ENCODE results near the gene MEGF11.

MEGF11 gene

DNA sequence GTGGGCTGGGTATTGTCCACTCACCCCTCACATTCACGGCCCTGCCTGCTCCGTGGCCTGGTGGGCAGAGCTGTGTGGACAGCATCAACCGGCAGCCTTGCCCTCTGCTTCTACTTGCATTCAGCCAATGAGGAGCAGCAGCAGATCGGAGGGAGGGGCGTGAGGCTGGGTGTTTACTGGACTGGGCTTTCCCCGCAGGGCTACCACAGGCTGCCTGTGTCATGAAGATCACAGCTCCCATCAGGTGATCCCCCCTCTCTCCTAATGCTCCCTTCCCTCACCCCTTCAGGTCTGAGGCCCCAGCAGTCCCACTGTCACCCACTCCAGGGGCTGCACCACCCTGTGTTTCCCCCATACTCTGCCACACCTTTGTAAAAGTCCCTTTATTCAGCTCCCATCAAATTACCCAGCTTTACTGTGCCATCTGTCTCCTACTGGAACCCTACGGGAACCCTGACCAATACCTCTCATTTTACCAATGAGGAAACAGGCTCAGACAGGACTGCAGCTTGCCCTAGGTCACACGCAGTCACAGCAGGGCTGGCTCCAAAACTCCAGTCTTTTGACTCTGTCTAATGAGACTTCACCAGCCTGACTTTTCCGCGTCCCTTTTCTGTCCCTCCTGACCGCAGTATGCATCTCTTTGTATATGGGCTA, 81.1 kb downstream of the MEGF11 start:
- Histone ChIP-seq H3K9me3 (no peaks in the 10 kb centered on the region), H3K4me3 (no peak overlapping the region), H3K27me3 (ENCODE audit: low read depth) (peaks cover 74% of the 10 kb centered on the region), H3K4me1 (no peaks in the 10 kb centered on the region), H3K36me3 (replicated peaks) (no peaks in the 10 kb centered on the region)
- in situ Hi-C loops (cut with MboI; ENCODE audit: low sequenced_read_pairs) = no loop called here
- DNase-seq (ENCODE audit: low spot score in 2 of 2) = no peak

- in situ Hi-C loops (cut with MboI; ENCODE audit: low sequenced_read_pairs) = no loop called here
- H3K4me1 ChIP-seq = no peaks in the 10 kb centered on the region
- no peak for DNase-seq (ENCODE audit: low spot score in 2 of 2)
- peaks cover 70% of the 10 kb centered on the region for H3K27me3 ChIP-seq (ENCODE audit: low read depth)
- no peak overlapping the region for H3K4me3 ChIP-seq
- no peaks in the 10 kb centered on the region for H3K9me3 ChIP-seq
- no peaks in the 10 kb centered on the region for H3K36me3 ChIP-seq (replicated peaks)
Observed at GRCh38 chr15:66171841-66172240, 81.7 kb downstream of the MEGF11 start.

GRCh38 chr15:66170716-66171115, 82.8 kb downstream of the MEGF11 start:
- no peak for DNase-seq (ENCODE audit: low spot score in 2 of 2)
- H3K4me3 ChIP-seq = no peak overlapping the region
- in situ Hi-C loops (cut with MboI; ENCODE audit: low sequenced_read_pairs) = no loop called here
- H3K36me3 ChIP-seq (replicated peaks) = no peaks in the 10 kb centered on the region
- peaks cover 65% of the 10 kb centered on the region for H3K27me3 ChIP-seq (ENCODE audit: low read depth)
- H3K9me3 ChIP-seq = no peaks in the 10 kb centered on the region
- H3K4me1 ChIP-seq = no peaks in the 10 kb centered on the region

DNA sequence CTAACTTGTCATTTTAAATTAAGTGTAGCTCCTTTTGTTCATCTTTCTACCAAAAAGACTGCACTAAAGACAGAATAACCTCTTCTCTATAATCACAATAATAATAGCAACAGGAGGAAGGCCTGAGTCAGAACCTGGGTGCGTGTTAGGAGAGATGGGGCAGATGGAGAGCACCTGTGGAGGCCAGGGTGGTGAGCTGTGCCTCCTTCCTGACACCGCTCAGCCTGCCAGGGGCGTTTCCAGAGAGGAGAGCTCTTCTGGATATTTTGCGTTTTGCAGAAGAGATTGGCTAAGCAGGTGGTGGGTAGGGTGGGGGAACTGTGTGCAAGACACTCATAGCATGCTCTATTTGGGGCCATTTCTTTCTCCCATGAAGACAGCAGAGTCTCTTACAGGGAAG, 83.5 kb downstream of the MEGF11 start:
- DNase-seq (ENCODE audit: low spot score in 2 of 2) = no peak
- Histone ChIP-seq H3K4me3 (no peak overlapping the region), H3K27me3 (ENCODE audit: low read depth) (peaks cover 63% of the 10 kb centered on the region), H3K9me3 (no peaks in the 10 kb centered on the region), H3K36me3 (replicated peaks) (no peaks in the 10 kb centered on the region), H3K4me1 (no peaks in the 10 kb centered on the region)
- in situ Hi-C loops (cut with MboI; ENCODE audit: low sequenced_read_pairs) = no loop called here

DNA sequence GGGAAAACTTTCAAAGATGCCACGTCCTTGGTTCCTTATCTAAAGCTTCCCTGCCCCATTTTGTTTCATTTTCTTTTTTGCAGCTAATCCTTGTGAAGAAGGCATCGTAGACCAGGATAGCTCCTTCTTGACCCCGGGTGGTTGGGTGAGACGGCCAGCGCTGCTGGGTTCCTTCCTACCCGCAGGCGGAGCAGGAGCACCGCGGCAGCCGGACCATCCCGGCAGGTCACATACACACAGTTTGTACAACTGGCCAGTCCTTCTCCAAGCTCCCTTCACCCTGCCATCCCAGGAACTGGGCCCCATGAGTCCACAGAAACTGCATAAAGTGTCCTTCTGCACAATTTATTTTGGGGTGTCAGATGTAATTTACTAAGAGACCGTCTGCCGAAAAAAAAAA, 83.9 kb downstream of the MEGF11 start:
- H3K27me3 ChIP-seq (ENCODE audit: low read depth) = peaks cover 62% of the 10 kb centered on the region
- no peaks in the 10 kb centered on the region for H3K4me1 ChIP-seq
- no peak for DNase-seq (ENCODE audit: low spot score in 2 of 2)
- no peaks in the 10 kb centered on the region for H3K36me3 ChIP-seq (replicated peaks)
- no peaks in the 10 kb centered on the region for H3K9me3 ChIP-seq
- in situ Hi-C loops (cut with MboI; ENCODE audit: low sequenced_read_pairs) = no loop called here
- no peak overlapping the region for H3K4me3 ChIP-seq

DNA sequence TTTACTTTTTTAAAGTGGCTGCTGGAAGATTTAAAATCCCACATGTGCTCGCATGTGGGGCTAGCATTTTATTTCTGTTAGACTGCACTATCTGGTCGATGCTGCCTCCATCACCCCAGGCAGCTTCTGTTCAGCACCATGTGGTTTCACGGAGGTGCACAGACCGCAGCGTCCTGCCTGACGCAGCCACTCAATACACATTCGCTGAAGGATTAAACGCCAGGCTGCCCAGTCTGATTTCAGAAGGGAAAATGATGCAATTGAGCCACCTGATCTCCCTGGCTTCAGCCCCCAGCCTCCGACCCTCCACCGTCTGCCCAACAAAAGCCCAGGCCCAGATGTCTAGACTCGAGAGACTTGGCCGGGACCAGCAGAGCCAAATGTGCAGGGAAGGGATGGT, 84.5 kb downstream of the MEGF11 start:
- Histone ChIP-seq H3K4me1 (no peaks in the 10 kb centered on the region), H3K27me3 (ENCODE audit: low read depth) (peaks cover 60% of the 10 kb centered on the region), H3K9me3 (no peaks in the 10 kb centered on the region), H3K4me3 (no peak overlapping the region), H3K36me3 (replicated peaks) (no peaks in the 10 kb centered on the region)
- in situ Hi-C loops (cut with MboI; ENCODE audit: low sequenced_read_pairs) = no loop called here
- no peak for DNase-seq (ENCODE audit: low spot score in 2 of 2)

GRCh38 chr15:66167854-66168253, 85.7 kb downstream of the MEGF11 start:
- in situ Hi-C loops (cut with MboI; ENCODE audit: low sequenced_read_pairs) = no loop called here
- Histone ChIP-seq H3K27me3 (ENCODE audit: low read depth) (peaks cover 53% of the 10 kb centered on the region), H3K4me1 (no peaks in the 10 kb centered on the region), H3K9me3 (no peaks in the 10 kb centered on the region), H3K4me3 (no peak overlapping the region), H3K36me3 (replicated peaks) (no peaks in the 10 kb centered on the region)
- no peak for DNase-seq (ENCODE audit: low spot score in 2 of 2)

DNA sequence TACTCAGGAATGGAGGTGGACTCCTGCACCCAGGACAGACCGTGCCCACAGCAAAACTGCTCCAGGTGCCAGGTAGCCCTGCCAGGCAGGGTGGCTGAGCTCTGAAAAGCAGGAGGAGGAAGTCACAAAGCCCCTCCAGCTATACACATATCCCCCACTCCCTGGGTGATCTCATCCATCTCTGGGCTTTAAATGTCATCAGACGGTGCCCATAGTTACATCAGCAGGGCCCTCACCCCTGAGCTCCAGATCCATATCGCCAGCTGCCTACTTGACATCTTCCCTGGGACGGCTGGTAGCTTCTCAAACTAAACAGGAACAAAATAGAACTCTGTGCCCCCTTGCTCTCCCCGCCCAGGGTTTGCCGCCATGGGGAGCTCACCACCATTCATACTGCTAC, 87.7 kb downstream of the MEGF11 start:
- DNase-seq (ENCODE audit: low spot score in 2 of 2) = no peak
- Histone ChIP-seq H3K4me1 (no peaks in the 10 kb centered on the region), H3K36me3 (replicated peaks) (no peaks in the 10 kb centered on the region), H3K9me3 (no peaks in the 10 kb centered on the region; the same call in 1 of the 2 replicates), H3K27me3 (ENCODE audit: low read depth) (peaks cover 38% of the 10 kb centered on the region), H3K4me3 (no peak overlapping the region)
- in situ Hi-C loops (cut with MboI; ENCODE audit: low sequenced_read_pairs) = no loop called here

GRCh38 chr15:66164788-66165187, 88.8 kb downstream of the MEGF11 start:
- Histone ChIP-seq H3K27me3 (ENCODE audit: low read depth) (peaks cover 36% of the 10 kb centered on the region), H3K4me3 (no peak overlapping the region), H3K9me3 (no peaks in the 10 kb centered on the region; the same call in 1 of the 2 replicates), H3K36me3 (replicated peaks) (no peaks in the 10 kb centered on the region), H3K4me1 (no peaks in the 10 kb centered on the region)
- in situ Hi-C loops (cut with MboI; ENCODE audit: low sequenced_read_pairs) = no loop called here
- no peak for DNase-seq (ENCODE audit: low spot score in 2 of 2)

GRCh38 chr15:66163553-66163952, 90.0 kb downstream of the MEGF11 start:
- no peaks in the 10 kb centered on the region for H3K4me1 ChIP-seq
- H3K36me3 ChIP-seq (replicated peaks) = no peaks in the 10 kb centered on the region
- H3K9me3 ChIP-seq = no peaks in the 10 kb centered on the region; the same call in 1 of the 2 replicates
- H3K4me3 ChIP-seq = no peak overlapping the region
- DNase-seq (ENCODE audit: low spot score in 2 of 2) = no peak
- H3K27me3 ChIP-seq (ENCODE audit: low read depth) = peaks cover 32% of the 10 kb centered on the region
- in situ Hi-C loops (cut with MboI; ENCODE audit: low sequenced_read_pairs) = no loop called here

DNA sequence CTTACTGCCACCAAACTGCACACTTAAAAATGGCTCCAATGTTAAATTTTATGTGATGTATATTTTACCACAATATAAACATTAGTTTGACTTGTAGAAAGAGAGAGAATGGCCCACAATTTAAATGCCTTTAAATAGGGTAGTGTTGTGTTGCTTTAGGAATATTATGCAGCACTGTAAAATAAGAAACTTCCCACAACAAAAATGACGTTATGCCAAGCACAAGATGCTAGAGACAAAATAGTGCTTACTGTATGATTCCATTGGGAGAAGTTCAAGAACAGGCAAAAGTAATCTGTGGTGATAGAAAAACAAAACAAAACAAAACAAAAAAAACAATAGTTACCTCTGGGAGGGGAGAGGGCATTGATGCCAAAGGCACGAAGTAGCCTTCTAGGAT, 91.3 kb downstream of the MEGF11 start:
- Histone ChIP-seq H3K9me3 (no peaks in the 10 kb centered on the region; the same call in 1 of the 2 replicates), H3K4me3 (no peak overlapping the region), H3K36me3 (replicated peaks) (no peaks in the 10 kb centered on the region), H3K27me3 (ENCODE audit: low read depth) (peaks cover 45% of the 10 kb centered on the region), H3K4me1 (no peaks in the 10 kb centered on the region)
- no peak for DNase-seq (ENCODE audit: low spot score in 2 of 2)
- in situ Hi-C loops (cut with MboI; ENCODE audit: low sequenced_read_pairs) = no loop called here

DNA sequence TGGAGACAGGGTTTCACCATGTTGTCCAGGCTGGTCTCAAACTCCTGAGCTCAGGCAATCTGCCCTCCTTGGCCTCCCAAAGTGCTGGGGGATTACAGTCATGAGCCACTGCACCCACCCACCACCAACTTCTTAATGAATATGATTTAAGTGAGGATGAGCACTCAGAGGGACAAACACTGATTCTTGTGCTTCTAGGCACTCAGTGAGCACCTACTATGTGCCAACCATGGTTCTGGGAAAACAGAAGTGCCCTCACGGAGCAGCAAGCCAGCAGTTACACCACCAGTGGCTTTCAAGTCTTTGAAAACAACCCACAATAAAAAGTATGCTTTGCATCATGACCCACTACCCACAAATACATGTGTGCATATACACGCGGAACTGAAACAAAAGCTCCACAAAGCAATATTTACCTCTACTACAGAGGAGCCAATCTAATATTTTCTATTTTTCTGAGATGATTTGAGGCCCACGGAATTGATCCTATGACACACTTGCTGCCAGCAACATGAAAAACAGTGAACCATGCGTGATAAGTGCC, 91.9 kb downstream of the MEGF11 start:
- Histone ChIP-seq H3K36me3 (replicated peaks) (no peaks in the 10 kb centered on the region), H3K27me3 (ENCODE audit: low read depth) (peaks cover 51% of the 10 kb centered on the region), H3K4me1 (no peaks in the 10 kb centered on the region), H3K4me3 (no peak overlapping the region), H3K9me3 (no peaks in the 10 kb centered on the region; the same call in 1 of the 2 replicates)
- no peak for DNase-seq (ENCODE audit: low spot score in 2 of 2)
- in situ Hi-C loops (cut with MboI; ENCODE audit: low sequenced_read_pairs) = no loop called here

DNA sequence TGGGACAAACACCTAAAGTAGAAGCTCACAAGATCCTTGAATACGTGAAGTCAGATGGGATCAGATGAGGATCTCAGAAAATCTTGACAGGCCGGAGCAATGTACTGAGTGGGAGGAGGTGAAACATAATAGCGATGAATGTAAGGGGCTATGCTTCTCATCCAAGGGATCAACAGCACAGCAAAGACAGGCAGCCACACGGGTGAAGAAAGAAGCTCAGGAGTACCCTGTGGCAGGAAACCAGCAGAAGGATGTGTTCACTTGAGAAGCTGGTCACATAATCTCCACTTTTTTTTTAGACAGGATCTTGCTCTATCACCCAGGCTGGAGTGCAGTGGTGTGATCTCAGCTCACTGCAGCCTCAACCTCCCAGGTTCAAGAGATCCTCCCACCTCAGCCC, 92.4 kb downstream of the MEGF11 start:
- DNase-seq (ENCODE audit: low spot score in 2 of 2) = no peak
- peaks cover 54% of the 10 kb centered on the region for H3K27me3 ChIP-seq (ENCODE audit: low read depth)
- H3K9me3 ChIP-seq = no peaks in the 10 kb centered on the region; the same call in 1 of the 2 replicates
- no peaks in the 10 kb centered on the region for H3K4me1 ChIP-seq
- no peak overlapping the region for H3K4me3 ChIP-seq
- no peaks in the 10 kb centered on the region for H3K36me3 ChIP-seq (replicated peaks)
- in situ Hi-C loops (cut with MboI; ENCODE audit: low sequenced_read_pairs) = no loop called here

DNA sequence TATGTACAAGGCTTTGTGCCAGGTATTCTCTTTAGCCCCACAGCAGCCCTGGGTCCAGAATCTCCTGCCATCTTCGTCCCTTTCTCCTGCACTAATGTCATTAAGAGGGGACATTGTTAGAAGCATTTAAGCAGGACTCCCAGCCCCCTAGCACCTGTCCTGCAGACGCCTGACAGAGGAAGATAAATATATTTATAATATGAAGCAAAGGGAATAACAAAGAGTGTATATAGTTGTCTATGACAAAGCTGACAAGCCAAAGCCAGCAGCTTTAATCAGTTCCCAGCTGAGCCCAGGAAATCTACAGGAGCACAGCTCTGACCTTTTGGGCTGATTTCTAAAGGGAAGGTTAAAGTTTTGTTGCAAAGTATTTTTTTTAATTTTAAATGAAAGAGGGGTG, 96.0 kb downstream of the MEGF11 start:
- DNase-seq (ENCODE audit: low spot score in 2 of 2) = no peak

More for the DNA sequence above, 96.0 kb downstream of the MEGF11 start:
- in situ Hi-C loops (cut with MboI; ENCODE audit: low sequenced_read_pairs) = no loop called here
- Histone ChIP-seq H3K36me3 (replicated peaks) (no peaks in the 10 kb centered on the region), H3K4me3 (no peak overlapping the region), H3K27me3 (ENCODE audit: low read depth) (peaks cover 64% of the 10 kb centered on the region), H3K9me3 (no peaks in the 10 kb centered on the region; the same call in 1 of the 2 replicates), H3K4me1 (no peaks in the 10 kb centered on the region)
